NK-92 (cell line): ENCODE data around the gene F8.

Experiments
- DNase-seq: peaks from one replicate; lab custom pipeline; 2025; ENCODE audit not compliant: unreplicated experiment; lab: John Stamatoyannopoulos, UW

The F8 gene

DNA sequence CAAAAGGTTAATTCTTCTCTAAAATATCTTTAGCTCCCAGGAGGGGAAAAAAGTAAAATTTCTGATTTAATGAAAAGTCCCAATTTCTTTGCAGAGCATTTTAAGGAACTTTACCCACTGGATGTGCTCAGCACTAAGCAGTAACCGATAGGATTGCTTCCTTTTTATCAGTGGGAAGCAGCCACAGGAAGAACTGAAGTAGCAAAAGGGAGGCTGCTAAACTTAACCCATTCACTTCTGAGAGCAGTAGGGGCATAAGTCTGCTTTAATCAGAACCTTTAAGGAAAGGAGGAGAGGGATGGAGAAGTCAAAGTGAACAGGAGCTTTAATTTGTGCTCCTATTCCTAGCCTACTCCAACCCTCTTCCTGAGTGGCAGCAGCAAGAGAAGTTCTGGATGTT lies at the start of gene F8:
Gene F8, minus strand, starts transcription at position 139 of the 400 bp plus-strand sequence. CDS start 171 bp downstream, outside the sequence.
- DNase-seq = no peak

DNA sequence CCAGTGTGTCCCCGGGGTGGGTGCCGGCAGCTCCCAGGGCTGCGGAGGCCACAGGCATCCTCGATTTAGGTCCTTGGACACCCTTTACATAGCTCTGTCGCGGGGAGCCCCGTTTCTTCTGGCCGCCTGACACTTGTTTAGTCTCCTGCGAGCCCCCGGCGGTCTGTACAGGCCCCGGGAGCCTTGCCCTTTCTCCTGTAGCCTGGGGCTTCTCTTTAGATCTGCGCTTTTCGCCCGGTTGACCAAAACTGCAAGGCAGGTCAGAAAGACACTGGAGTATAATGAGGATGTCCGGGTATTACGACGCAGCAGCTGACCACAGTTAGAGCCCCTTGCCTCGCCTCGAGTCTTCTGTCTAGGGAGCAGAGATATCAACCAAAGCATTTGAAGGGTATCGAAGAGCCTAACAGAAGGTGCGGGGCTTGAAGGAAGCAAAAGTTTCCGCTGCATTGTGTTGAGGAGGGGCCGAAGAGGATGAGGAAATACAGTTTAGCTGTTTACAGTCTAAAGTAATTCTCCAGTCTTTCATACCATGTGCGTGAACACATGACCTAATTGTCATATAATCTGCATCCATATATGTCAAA lies 49.3 kb upstream of the F8 start:
- DNase-seq = no peak

DNA sequence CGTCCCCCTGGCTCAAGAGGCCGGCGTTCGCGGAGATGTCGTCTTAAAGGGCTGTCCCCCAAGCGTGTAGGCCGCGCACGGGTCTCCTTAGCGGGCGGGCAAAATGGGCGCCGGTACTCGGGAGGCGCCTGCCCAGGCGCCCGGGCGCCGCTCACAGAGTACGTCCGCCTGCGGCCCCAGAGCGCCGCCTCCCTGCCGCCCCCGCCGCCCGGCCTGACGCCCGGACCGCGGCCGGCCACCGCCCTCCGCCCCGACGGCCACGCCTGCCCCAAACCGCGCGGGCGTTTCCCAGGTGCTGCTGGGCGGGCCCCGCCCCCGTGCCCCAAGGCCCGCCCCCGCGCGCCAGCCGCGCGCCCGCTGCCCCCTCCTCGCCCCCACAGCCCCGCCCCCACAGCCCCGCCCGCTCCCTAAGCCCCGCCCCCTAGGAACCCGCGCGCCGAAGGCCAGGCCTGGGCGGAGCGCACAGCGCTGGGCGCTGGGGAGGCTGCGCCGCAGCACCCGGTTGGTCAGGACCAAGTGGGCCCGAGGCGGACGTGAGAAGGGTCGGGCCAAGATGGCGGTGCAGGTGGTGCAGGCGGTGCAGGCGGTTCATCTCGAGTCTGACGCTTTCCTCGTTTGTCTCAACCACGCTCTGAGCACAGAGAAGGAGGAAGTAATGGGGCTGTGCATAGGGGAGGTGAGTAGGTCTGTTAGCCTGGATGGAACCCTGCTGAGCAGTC lies 48.6 kb upstream of the F8 start, which contains the start of the genes BRCC3, CMC4 and MTCP1:
Gene BRCC3, plus strand, starts transcription at position 534 of the 719 bp plus-strand sequence. Its CDS starts 20 bp downstream, at position 554.
Gene CMC4, minus strand, starts transcription at position 162 of the 719 bp plus-strand sequence. CDS start 7,113 bp downstream, outside the sequence.
Gene MTCP1, minus strand, starts transcription at position 162 of the 719 bp plus-strand sequence. CDS start 5,126 bp downstream, outside the sequence.
- DNase-seq = no peak

DNA sequence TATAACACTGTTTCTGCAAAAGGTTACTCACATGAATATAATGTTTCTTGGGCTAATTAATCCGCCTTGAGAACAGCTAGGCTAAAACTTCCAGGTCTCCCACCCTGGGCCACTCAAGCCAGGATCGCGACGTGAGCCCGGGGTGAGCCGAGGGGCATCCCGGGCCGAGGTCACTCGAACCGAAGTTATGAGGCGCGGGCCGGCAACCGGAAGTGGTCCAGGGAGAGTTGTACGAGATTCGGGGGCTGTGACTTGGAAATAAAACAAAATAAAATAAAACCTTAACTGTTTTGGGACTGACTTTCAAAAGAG lies 48.1 kb upstream of the F8 start:
- DNase-seq = no peak

DNA sequence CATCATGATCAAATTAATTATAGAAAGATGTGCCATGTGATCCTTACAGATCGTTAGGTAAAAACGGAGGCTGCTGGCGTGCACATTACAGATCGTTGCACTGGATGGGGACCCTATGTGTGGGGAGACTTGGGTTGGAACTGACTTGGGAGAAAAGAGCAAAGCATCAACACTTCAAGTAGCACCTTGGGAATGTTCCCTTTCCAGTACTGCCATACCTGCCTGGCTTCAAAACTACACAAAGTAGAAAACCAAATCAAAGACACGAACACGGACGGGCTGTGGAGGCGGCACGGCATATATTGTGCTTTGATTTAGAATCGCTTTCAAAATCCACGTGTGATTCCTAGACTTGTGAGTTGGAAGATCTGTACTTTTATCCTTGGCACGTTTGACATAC lies 47.5 kb upstream of the F8 start:
- DNase-seq = no peak

DNA sequence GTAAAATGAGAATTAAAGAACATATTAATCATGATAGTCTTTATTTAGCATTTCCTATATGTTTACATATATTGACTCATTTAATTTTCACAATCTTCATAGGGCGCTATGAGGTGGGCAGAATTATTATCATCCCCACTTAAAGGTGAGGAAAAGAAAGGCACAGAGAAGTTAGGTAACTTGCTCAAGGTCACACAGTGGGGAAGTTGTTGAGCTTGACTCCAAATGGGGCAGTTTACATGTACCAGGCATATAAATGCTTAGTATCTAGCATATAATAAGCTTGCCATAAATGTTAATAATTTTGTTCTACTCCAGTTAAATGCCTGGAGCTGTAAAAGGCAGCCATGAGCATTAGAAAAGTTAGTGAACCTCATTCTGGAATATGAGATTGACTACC lies 46.9 kb upstream of the F8 start:
- no peak for DNase-seq

DNA sequence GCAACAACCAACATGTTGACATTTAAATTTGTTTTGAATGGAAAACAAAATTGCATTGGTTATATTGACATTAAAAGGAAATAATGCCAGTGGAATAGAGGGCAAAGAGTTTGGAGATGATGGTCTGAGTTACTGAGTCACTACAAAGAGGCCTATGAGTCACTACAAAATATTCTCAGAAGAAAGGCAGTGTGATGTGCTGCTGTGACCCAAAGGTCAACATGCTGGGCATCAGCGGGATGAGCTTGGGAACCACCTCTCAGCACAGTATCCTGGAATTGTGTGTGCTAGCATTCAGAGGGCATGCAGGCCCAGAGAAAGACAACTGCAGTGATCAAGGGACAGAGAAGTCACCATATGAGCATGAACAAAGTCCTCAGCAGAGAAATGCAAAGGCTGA lies 45.6 kb upstream of the F8 start:
- DNase-seq = no peak

DNA sequence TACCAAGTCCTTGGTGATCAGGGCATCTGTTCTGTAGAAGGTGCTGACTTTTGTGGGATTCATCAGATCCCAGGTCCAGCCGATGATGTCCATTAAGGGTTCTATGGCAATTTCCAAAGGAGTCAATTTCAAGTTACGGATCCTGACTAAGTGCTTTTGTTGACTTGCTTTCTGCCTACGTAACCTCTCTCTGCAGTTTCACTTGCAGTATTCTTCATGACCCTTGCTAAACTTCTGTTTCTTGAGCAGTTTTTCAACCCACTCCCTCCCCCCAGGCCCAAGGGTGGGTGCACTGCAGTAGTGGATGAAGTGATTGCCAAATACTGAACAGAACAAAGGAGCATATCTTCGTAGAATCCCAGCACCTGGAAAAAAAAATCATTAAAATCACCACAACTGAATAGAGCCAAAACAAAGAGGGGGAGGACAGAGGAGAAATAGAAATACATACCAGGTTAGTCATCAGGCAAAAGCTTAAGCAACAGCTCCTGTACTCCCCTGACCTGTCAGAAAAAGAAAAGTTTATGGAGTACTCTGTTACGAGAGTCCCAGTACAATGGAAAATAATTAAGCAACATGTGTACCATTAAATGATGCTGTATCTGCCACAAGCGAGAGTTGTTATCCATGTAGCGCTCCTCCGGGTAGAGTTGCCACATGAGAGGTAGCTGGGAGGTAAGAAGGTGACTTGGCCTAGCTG lies 42.7 kb upstream of the F8 start:
- DNase-seq = no peak

DNA sequence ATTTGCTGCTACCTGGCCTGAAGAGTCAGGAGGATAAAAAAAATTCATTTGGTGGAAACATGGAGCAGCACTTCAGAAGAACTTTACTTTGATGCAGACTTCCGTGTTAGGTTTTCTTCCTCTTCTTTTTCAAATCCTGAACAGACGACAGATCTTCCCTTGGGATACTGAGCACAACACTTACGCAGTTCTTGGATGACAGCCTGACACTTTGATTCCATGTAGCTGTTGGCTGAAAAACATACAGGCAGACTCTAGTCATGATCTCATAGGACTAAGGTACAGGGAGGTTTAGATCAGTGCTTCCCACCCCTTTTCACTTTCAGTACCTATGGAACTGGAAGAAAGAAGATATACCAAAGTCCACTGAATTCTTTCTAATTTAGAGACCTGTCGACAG lies 39.2 kb upstream of the F8 start:
- DNase-seq = no peak

DNA sequence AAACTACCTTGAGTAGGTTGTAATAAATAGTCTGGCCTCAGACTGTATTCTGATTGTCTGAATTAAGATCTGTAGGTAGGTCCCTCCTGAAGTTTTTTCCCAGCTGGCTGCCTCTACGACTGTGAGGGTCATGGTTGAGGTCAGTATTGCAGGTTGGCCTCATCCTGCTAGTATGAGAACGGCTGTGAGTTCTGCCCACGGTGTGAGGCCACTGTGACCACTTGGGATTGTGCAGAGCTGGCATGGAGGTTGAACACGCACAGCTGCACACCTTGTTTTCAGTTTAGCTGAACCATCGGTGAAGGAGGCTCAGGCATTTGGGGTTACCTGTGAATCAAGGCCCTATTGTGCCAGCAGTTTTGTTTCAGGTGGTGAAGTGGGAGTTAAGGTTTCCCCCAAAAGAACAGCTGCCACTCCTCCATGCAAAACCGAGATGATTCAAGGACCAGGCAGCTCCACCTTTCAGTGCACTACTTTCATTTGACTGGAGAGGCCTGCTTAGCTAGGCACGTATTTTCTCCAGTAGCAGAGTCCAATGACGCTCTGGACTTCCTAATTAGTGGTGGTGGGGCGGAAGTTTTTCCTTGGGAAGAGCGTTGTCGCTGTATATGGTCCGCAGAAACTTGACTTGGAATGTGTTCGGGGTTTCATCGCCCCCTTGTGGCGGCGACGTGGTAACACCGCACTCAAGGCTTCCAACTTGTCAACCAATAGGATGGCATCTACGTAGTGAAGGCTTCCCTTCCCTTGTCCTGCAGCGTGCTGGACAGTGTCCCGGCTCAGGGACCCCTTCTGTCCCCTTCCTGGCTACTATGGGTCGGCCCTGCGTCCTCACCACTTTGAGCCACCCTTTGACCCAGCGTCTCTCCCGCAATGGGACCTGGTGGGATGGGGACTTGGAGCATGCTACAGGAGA lies 34.6 kb upstream of the F8 start:
- DNase-seq = no peak

DNA sequence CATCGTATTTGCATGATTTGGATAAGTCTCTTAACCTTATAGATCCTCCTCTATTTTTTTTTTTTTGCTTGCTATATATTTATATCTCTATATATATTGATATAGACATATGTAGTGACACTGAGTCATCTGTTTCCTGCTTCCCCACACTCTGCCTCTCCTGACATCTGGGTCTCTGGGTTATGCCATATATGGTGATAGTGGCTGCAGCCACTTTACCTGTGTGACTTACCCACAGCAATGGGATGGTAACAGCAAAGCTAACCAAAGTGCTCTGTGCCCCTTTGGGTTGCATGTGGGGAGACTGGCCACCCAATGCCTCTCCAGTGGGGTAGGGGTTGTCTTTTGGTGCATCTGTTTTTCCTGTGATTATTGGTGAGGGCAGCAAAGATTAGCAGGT lies 33.9 kb upstream of the F8 start:
- no peak for DNase-seq

DNA sequence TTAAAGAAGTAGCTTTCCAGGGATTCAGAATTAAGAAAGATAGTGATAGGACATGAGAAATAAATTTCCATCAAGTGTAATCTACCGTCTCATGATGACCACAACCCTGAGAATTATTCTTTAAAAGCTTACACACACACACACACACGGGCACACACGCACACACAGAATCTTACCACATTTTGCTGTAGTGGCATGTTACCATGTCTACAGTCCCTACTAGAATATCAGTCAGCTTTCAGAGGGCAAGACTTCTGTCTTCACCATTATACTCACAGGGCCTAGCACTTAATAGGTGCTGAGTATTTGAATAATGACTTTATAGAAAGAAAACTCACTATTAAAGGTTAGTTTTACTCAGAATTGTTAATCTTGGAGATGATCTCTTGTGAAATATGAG lies 33.0 kb upstream of the F8 start:
- DNase-seq = no peak

DNA sequence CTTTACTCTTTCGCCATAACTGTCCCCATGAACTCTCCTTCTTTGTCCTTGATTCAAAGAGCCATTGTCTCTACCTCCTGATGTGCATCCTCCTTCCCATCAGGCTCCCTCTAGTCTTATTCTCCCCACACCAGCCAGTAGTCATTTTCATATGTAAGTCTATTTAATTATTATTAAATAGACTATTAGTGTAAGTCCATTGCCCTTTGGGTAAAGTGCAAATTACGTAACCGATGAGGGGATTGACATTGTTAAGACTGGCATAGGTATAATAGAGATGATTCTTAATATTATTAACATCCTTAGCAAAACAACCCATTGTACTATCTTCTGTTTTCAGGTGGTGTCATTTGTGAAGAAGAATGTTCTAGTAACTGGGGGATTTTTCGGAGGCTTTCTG lies 31.7 kb upstream of the F8 start:
- no peak for DNase-seq

DNA sequence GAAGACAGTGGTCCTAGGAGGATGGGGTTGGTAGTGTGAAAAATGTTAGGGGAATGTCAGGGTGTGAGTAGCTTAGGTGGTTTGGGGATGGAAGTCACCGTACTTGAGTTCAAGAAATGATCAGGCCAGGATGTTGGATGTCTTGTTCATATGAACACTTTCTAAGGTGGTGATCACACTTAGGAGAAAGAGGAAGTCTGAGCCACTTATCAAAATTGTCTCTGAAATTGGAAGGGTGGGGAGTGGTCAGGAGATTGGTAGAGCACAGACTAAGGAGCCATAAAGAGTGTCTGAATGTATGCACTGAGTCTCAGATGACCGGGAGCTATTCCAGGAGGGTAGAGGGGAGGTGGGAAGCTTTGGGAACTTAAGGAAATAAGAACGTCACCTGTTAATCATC lies 31.1 kb upstream of the F8 start:
- DNase-seq = no peak

DNA sequence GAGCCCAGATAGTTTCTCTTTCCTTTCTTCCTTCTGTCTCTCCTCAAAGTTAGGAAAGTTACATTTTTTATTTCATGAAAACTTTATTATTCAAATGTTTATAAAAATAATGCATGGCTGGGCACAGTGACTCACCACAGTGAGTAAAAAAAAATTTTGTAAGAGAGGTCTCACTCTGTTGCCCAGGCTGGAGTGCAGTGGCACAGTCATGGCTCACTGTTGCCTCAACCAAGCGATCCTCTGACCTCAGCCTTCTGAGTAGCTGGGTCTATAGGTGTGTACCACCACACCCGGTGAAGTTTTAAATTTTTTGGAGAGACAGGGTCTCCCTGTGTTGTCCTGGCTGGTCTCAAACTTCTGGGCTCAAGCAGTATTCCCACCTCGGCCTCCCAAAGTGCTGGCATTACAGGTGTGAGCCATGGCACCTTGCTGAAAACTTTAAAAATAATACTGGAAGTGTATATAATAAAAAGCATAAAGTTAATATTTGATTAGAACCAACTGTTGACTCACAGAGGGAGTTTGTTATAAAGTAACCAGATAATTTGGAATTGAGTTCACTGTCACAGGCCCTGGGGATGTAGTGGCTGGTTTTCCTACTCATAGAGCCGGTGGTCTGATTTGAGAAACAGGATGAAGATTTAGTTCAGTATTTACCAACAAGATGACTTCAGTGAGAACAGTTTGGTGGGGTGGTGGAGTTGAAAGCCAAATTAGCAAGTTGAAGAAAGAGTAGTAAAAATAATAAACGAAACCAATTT lies 30.4 kb upstream of the F8 start:
- DNase-seq = no peak

DNA sequence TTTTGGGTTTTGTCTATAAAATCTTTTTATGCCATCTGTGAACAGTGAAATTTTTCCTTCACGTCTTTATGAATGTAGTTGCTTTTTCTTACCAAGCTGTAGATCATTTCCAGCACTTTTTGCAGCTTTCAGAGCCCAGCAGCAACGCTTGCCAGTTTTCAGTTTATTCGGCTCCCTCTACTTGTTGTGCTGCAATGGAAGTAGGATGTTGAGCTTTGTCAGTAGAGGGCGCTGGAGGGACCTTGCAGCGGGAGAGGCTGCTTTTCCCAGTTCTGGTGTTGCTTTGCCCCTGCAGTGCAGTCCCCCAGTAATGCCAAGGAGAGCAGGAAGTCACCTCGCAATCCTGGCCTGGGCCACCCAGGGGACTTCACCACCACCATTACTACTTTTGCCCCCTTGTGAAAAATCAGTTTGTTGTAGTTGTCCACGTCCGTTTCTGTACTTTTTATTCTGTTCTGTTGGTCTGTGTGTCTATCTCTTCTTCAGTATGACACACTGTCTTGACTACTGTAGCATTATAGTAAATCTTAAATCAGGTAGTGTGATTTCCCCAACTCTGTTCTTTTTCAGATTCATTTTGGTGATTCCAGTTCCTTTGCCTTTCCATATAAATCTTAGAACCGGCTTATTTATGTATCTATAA lies 26.6 kb upstream of the F8 start:
- DNase-seq = no peak

DNA sequence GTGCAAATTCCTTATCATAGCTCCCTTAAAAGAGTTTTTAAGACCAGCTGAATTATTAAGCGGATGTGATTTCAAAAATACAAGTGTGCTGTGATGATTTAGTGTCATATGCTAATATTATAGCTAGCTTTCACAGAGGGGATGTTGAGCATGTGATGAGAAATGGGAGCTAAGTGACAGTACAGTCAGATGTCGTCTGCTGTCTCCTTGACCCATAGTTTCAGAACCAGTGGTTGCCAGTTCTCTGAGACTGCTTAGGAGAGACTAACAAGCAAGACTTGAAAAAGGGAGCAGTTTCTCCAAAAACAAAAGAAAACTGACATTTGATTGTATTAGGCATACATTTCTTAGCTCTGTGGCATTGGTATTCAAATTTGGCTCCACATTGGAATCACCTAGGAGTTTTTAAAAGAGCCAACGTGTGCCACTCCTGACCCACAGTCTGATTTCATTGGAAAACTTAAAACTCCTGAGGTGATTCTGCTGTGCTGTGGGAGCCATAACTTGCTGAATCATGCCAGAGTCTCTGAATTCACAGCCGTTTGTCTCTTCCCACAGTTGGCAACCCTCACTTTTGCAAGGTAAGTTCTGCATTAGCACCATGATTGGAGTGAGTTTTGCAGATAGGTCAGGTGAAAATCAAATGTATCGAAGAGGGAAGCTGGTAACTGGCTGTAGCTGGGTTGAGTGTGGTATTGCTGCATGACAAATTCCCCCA lies 24.4 kb upstream of the F8 start:
- DNase-seq = no peak

DNA sequence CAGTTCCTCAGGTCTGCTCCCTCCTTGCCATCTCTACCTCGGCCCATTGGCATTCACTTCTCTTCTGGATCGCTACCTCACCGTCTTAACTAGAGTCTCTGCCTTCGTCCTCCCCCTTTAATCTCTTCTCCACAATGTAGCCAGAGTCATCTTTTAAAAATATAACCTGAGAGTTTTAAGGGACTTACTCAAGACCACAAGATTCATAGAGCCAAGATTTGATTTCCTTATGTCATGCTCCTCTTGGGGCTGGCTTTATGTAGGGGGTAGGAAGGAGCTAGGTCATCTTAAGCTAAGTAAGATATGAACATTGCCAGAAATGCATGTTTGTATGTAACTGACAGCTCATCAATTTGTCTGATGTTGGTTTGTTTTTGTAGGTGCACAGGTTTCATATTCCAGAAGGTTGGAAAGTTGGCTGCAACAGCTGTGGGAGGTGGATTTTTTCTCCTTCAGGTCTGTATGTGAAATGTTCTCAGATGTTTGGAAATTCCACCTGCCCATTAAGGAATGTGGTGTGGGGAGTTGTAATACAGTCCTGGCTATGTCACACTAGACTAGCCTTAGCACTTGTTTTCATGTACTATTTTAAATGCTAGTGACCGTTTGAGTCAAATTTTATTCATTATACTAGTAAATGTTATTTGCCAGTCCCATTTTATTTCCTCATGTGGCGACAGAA lies 23.7 kb upstream of the F8 start:
- DNase-seq = no peak

DNA sequence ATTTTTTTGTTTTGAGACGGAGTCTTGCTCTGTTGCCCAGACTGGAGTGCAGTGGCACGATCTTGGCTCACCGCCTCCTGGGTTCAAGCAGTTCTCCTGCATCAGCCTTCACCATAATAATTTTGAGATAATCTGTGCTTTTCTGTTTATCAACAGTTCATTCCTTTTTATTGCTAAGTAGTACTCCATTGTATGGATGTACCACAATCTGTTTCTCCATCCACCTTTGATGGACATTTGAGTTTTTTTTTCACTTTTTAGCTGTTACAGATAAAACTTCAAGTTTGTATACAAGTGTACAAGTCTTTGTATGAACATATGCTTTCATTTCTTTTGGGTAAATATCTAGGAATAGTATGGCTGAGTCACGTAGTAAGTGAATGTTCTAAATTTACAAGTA lies 13.2 kb upstream of the F8 start:
- DNase-seq = no peak
